HG03159 (cell line): ENCODE data around the gene GLI3.

Experiments
- ATAC-seq: cut with Tn5 transposase; IDR thresholded peaks from one replicate; pipeline ENCODE4 v1.9.1; 2021; ENCODE audit warnings: mild to moderate bottlenecking, moderate library complexity; ENCODE audit not compliant: unreplicated experiment

GLI3 gene

GRCh38 chr7:42180806-42181205, 56.2 kb downstream of the GLI3 start:
- ATAC-seq: no peak

- ATAC-seq: no peak
These were observed 60.3 kb downstream of the GLI3 start for GRCh38 chr7:42176724-42177101.

- ATAC-seq: no peak
These were observed 60.9 kb downstream of the GLI3 start for GRCh38 chr7:42175834-42176723.

GRCh38 chr7:42174391-42174912, 62.6 kb downstream of the GLI3 start:
- no peak for ATAC-seq

- ATAC-seq: no peak
These were observed 66.3 kb downstream of the GLI3 start for GRCh38 chr7:42170724-42171123.

DNA sequence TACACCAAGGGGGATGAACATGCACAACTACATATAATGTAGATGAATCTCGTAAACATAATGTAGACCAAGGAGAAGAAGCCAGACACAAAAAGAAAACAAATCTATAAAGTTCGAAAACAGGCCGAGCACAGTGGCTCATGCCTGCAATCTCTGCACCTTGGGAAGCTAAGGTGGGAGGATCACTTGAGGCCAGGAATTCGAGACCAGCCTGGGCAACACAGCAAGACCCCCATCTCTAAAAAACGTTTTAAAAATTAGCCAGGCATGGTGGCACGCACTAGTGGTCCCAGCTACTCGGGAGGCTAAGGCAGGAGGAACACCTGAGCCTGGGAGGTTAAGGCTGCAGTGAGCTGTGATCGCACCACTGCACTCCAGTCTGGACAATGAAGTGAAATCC, 68.5 kb downstream of the GLI3 start:
- no peak for ATAC-seq

- ATAC-seq: no peak
These were observed 69.3 kb downstream of the GLI3 start for GRCh38 chr7:42167631-42168236.

- ATAC-seq: no peak
These were observed 69.8 kb downstream of the GLI3 start for GRCh38 chr7:42167206-42167605.

GRCh38 chr7:42164881-42165428, 72.1 kb downstream of the GLI3 start:
- ATAC-seq: no peak

DNA sequence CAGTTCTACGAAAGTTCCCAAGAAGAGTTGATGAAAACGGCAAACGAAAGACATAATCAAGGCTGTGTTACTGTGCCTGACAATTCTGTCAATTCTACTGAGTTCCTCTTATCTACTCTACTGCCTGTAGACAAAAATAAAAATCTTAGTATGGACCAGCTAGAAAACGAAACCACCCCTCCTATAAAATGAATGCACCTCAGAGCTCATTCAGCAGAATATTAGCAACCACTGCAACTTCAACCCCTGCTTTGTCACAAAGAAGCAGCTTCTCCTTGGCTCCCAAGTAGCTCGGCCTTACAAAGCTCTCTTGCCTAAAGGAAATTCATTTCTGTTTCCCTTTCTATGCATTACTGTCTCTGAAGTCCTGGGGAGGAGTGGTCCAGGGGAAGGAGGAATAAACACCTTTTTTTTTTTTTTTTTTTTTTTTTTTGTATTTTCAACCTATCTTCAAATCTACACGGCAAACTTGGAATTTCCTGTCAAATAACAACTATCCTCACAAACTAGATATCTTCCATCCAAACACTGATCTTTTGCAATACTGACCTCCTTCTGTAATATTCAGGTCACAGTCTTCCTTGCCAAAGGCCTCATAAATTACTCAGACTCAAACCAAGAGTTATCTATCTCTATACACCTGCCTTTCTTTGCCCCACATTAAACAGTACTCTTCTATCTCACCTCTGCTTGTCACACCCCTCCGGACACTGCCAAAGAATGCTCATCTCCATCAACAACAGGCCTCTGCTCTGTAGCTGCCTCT, 74.3 kb downstream of the GLI3 start:
- ATAC-seq: no peak

DNA sequence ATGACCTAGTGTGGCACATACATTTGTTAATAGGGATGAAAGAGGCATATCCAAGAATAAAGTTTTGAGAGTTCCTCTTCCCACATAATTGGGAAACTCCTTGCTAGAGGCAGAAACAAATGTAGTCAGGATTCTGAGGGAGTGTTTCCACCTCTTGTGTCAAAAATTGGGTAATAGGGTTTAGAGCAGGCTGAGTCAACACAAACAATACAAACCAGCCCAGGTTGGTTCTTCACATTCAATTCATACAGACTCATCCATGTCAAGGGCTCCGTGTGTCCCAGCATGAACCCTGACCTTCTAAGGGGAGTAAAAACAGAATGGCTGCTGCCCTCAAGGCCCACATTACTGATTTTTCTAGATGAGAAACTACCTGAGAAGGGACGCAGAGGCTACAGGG, 75.3 kb downstream of the GLI3 start:
- no peak for ATAC-seq

GRCh38 chr7:42161110-42161509, 75.9 kb downstream of the GLI3 start:
- ATAC-seq: no peak

DNA sequence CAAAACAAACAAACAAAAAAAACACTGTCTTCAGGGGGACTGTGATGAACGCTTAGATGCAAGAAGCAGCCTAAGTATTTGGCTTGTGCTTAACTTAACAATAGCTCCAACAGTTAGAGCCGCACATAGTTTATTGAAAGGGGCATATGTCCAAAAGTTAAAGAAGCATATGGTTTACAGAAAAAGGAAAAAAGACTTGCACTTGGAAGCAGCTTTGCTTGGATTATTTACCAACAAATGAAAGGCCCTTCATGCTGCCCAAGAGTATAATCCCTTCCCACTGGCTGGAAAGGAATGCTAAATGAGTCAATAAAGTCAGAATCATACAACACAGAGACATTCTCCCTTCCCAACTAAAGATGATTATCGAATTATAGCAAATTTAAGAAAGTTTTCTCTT, 77.9 kb downstream of the GLI3 start:
- no peak for ATAC-seq

DNA sequence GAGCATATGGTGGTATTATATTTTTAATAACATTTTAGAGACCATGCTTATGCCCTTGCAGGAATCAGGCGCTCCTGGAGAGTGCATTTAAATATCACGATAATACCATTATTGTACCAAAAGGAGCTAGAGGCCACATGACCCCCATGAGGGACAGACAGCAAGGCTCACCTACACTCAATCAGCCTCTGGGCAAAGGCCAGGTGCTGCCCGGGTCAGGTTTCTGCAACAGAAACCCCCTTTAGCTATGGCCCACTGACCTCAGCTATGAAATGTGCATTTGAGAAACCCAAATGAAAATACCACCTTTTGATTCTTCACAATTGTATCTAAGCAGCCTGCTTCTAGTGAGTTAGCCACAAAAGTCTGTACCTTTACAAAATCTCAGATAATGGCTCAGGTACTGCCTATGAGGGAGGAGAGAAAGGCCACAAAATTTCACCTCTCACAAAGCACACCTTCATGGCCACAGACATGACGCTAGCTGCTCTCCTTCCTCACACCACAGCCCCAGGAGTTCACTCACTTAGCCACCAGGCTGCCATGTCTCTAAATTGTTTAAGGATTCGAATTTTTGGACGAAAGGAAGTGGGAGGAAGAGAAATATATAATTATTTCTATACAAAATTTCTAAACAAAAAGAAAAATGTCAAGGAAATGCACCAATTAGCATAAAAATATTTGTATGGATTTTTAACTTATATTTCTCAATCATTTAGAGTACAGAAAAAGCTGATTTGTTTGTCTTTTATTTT, 79.9 kb downstream of the GLI3 start:
- no peak for ATAC-seq

DNA sequence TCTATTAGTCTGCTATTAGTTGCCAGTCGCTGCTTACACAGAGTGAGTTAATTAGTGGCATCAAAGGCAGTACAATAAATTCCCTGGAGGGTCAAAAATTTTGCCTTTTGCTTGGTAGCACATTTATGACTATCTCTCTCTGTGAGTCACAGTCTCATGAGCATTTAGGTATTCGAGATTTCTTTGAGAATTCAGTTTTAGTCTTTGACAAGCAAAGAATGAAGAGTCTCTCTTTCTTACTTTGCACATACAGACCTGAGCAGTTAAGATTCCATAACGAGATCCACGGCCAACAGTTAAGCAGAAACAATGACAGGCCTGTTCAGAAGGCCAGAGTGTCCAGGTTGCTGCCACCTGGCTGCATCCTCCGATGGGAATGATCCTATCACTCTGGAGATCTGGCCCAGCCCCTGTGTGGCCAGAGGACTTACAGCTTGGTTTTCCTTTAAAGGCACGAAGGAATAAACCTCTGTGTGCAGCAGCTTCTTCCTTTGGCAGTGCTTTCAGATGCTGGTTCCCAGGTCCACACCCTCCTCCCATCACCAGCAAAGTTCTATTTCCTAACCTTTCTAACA, 80.6 kb downstream of the GLI3 start:
- ATAC-seq: no peak

DNA sequence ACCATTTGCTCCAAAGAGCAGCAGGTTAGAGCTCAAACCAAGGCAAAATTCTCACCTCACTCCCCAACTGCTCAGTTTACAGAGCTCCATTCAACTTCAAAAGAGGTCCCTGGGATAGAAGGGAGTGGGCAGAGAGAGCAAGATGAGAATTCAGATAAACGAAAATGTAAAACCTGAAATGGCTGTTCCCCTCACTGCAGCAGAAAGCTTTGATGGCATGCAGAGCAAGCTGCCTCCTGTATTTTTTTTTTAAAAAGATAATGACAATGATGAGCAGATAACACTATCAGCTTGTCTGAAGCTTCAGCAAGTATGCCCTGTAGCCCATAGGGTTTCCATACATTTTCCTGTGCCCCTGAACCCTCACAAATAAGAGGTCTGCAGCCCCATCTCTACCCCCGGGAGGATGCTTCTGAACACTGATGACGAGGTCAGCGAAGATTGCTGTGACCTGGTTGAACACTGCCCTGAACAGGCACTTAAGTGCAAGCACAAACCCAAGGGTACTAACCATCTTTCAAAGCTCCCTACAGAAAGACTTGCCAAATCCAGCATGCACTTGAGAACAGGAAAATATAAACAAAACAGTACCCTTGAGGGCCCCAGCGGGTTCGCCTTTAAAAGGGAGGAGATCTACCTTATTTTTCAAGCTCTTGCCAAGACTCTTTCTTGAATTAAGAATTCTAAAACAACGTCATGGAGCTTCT, 81.3 kb downstream of the GLI3 start:
- no peak for ATAC-seq

DNA sequence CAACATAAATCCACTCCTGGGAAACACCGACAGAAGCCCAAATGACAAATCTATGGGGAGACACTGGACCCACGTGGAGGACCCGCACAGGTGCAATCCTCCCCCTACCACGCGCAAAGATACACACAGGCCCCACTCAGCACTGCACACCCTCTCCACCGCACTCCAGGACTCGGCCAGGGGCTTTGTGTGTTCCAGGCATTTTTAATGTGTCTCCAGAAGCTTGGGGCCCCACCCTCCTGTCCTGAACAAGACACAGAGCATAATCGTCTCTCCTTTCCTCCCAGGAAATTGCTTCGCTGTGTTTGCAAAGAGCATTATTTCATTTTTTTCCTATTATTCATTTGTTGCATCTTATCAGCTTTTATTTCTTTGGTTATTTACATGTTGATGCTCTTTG, 82.8 kb downstream of the GLI3 start:
- ATAC-seq: no peak

- ATAC-seq: no peak
These were observed 84.4 kb downstream of the GLI3 start for GRCh38 chr7:42152329-42153205.

- no peak for ATAC-seq
These were observed 85.7 kb downstream of the GLI3 start for GRCh38 chr7:42151309-42151708.
